Measurements from ENCODE around the gene SLC6A19. TPM values are rescaled to one million over a fixed set of nuclear protein-coding genes. Genes with fewer than 3 reads are reported as not detected.

SLC6A19 gene
- polyA plus RNA-seq, 2 donors: not detected

DNA sequence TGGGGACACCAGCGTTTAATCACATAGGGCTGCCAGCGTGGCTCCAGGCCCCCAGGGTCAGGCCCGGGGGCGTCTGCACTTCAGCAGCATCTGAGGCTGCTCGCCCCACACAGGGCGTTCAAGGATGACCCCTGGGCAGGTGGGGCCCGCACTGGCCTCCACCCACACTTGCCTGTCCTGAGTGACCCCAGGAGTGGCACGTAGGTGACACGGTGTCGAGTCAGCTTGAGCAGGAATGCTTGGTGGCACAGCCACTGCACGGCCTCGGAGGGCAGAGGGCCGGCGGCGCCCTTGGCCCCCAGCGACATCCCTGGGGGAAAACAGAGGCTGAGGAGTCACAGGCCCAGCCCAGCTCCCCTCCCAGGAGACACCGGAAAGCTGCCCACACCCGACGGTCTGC lies 52.8 kb downstream of the SLC6A19 start:
- Histone ChIP-seq H3K9me3 (ENCODE audit: control insufficient read depth in 2 of 2, insufficient read depth in 1 of 2, low read depth in 1 of 2, low read length in 1 of 2) (no peaks in the 10 kb centered on the region), H3K4me1 (ENCODE audit: control insufficient read depth in 2 of 2, insufficient read depth in 2 of 2, low read length in 1 of 2) (peaks cover 0 to 3% of the 10 kb centered on the region in 2 donors), H3K36me3 (ENCODE audit: control insufficient read depth in 2 of 2, insufficient read depth in 2 of 2, low read length in 1 of 2) (no peaks in the 10 kb centered on the region), H3K4me3 (ENCODE audit: low read depth in 1 of 2, low read length in 2 of 2) (no peak overlapping the region), H3K27ac (ENCODE audit: low read depth in 2 of 2, low read length in 1 of 2) (no peak overlapping the region), H3K27me3 (ENCODE audit: control insufficient read depth in 1 of 2, insufficient read depth in 2 of 2, low read length in 2 of 2) (no peaks in the 10 kb centered on the region)
- WGBS, 2 donors: 81 to 86% methylated on average over 19 of the region's 19 CpGs

DNA sequence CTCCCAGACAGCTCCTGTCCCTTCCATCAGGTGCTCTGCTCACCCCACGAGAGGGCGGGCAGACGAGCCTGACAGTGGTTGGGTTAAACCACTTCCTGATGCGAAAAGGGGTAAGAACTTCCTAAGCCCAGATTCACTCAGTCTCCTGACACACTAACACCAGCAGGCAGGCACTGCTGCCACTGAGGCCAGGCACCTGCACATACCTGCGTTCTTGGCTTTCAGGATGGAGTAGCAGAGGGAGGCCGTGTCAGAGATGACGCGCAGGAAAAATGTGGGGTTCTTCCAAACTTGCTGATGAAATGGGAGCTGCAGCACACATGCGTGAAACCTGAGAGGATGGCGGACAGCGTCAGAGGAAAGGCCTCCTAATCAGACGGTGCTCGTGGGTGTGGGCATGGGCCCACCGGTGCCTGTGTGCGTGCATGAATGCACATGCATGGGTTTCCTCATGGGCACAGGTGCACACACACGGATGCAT lies 53.7 kb downstream of the SLC6A19 start:
- peaks cover 0 to 3% of the 10 kb centered on the region in 2 donors for H3K4me1 ChIP-seq (ENCODE audit: control insufficient read depth in 2 of 2, insufficient read depth in 2 of 2, low read length in 1 of 2)
- no peak overlapping the region for H3K27ac ChIP-seq (ENCODE audit: low read depth in 2 of 2, low read length in 1 of 2)
- no peaks in the 10 kb centered on the region for H3K36me3 ChIP-seq (ENCODE audit: control insufficient read depth in 2 of 2, insufficient read depth in 2 of 2, low read length in 1 of 2)
- WGBS, 2 donors: 64 to 67% methylated on average over 16 of the region's 16 CpGs
- no peak overlapping the region for H3K4me3 ChIP-seq (ENCODE audit: low read depth in 1 of 2, low read length in 2 of 2)
- H3K9me3 ChIP-seq (ENCODE audit: control insufficient read depth in 2 of 2, insufficient read depth in 1 of 2, low read depth in 1 of 2, low read length in 1 of 2): no peaks in the 10 kb centered on the region
- H3K27me3 ChIP-seq (ENCODE audit: control insufficient read depth in 1 of 2, insufficient read depth in 2 of 2, low read length in 2 of 2): no peaks in the 10 kb centered on the region

DNA sequence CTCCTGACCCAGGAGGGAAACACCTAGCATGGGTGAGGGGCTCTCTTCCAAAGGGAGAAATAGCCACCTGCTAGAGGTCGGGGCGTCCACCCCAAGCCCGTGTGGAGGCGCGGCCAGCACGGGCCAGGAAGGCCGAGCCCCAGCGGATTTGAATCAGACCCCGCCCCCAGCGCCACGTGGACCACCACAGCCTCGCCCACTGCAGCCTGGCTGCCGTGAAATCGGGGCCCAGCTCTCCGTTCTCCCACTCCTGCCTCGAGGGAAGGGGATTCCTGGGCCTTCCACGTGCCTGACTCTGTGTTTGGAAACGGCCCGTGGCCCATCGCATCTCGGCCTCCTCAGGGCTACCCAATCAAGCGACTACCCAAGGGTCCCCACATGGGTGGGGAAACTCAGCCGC lies 55.4 kb downstream of the SLC6A19 start:
- peaks cover 3 to 4% of the 10 kb centered on the region in 2 donors for H3K9me3 ChIP-seq (ENCODE audit: control insufficient read depth in 2 of 2, insufficient read depth in 1 of 2, low read depth in 1 of 2, low read length in 1 of 2)
- H3K36me3 ChIP-seq (ENCODE audit: control insufficient read depth in 2 of 2, insufficient read depth in 2 of 2, low read length in 1 of 2): no peaks in the 10 kb centered on the region
- peaks cover 0 to 3% of the 10 kb centered on the region in 2 donors for H3K4me1 ChIP-seq (ENCODE audit: control insufficient read depth in 2 of 2, insufficient read depth in 2 of 2, low read length in 1 of 2)
- no peak overlapping the region for H3K4me3 ChIP-seq (ENCODE audit: low read depth in 1 of 2, low read length in 2 of 2)
- WGBS, 2 donors: 83 to 86% methylated on average over 23 of the region's 23 CpGs
- H3K27ac ChIP-seq (ENCODE audit: low read depth in 2 of 2, low read length in 1 of 2): no peak overlapping the region
- no peaks in the 10 kb centered on the region for H3K27me3 ChIP-seq (ENCODE audit: control insufficient read depth in 1 of 2, insufficient read depth in 2 of 2, low read length in 2 of 2)

DNA sequence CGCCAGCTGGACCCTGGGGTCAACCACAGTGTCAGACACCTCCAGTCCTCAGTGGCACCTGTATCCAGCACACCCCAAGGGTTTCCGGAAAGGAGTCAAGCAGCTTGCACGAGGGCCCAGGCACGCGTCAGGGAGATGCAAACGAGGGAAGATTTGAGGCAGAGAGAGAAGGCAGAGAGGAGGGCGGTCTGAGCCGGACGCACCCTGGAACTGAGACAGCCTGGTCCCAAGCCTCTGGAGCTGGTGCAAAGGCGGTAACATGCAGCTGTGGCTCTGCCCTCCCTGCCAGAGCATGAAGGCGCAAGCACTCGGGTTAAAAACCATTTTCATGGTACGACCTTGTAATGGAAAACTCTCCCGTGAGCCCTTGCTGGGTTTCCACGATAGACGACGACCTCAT lies 56.0 kb downstream of the SLC6A19 start:
- no peaks in the 10 kb centered on the region for H3K27me3 ChIP-seq (ENCODE audit: control insufficient read depth in 1 of 2, insufficient read depth in 2 of 2, low read length in 2 of 2)
- no peaks in the 10 kb centered on the region for H3K36me3 ChIP-seq (ENCODE audit: control insufficient read depth in 2 of 2, insufficient read depth in 2 of 2, low read length in 1 of 2)
- WGBS, 2 donors: 85 to 87% methylated on average over 17 of the region's 17 CpGs
- no peak overlapping the region for H3K4me3 ChIP-seq (ENCODE audit: low read depth in 1 of 2, low read length in 2 of 2)
- peaks cover 0 to 3% of the 10 kb centered on the region in 2 donors for H3K4me1 ChIP-seq (ENCODE audit: control insufficient read depth in 2 of 2, insufficient read depth in 2 of 2, low read length in 1 of 2)
- no peak overlapping the region for H3K27ac ChIP-seq (ENCODE audit: low read depth in 2 of 2, low read length in 1 of 2)
- H3K9me3 ChIP-seq (ENCODE audit: control insufficient read depth in 2 of 2, insufficient read depth in 1 of 2, low read depth in 1 of 2, low read length in 1 of 2): peaks cover 4 to 6% of the 10 kb centered on the region in 2 donors

DNA sequence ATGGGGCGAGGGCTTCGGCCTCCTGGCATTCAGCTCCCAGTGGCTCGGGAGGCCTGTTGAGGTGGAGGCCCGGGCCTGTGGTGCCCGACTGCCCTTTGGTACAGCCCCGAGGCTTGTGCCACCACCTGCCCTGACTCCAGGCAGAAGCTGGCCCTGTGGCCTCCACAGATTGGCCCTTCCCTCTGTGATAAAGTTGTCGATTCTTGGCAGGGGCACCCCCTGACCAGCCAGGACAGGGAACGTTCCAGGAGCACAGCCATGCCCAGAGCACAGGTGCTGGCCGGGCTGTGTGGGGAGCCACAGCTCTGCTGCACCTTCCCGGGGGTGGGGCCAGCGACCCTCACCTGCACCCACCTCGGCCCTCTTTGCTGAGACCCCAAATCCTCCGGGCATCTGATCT lies 56.4 kb downstream of the SLC6A19 start:
- peaks cover 6% of the 10 kb centered on the region in 2 donors for H3K9me3 ChIP-seq (ENCODE audit: control insufficient read depth in 2 of 2, insufficient read depth in 1 of 2, low read depth in 1 of 2, low read length in 1 of 2)
- WGBS, 2 donors: 81 to 86% methylated on average over 13 of the region's 13 CpGs

DNA sequence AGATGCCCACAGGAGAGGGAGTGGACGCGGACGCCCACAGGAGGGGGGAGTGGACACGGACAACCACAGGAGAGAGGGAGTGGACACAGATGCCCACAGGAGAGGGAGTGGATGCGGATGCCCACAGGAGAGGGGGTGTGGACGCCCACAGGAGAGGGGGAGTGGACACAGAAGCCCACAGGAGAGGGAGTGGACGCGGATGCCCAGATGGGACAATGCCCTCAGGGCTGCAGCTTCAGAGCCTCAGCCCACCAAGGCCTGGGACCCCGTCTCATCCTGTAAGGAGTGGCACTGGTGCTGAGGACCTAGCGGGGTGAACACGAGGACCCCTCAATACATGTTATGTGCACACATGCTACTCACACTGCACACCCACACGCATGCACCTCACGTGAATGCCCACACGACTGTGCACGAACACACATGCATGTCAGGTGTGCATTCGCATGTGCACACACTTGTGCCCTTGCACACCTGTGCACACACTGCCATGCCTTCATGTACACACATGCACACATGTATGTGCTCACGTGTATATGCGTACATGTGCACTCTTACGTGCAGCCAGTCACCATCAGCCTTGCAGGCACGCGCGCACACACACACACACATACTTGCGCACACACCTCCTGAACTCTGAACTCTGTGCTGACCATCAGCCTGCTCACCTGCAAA lies 58.5 kb downstream of the SLC6A19 start:
- no peaks in the 10 kb centered on the region for H3K27me3 ChIP-seq (ENCODE audit: control insufficient read depth in 1 of 2, insufficient read depth in 2 of 2, low read length in 2 of 2)
- no peaks in the 10 kb centered on the region for H3K36me3 ChIP-seq (ENCODE audit: control insufficient read depth in 2 of 2, insufficient read depth in 2 of 2, low read length in 1 of 2)
- H3K9me3 ChIP-seq (ENCODE audit: control insufficient read depth in 2 of 2, insufficient read depth in 1 of 2, low read depth in 1 of 2, low read length in 1 of 2): peaks cover 6 to 9% of the 10 kb centered on the region in 2 donors
- no peak overlapping the region for H3K4me3 ChIP-seq (ENCODE audit: low read depth in 1 of 2, low read length in 2 of 2)
- WGBS, 2 donors: 94 to 96% methylated on average over 23 of the region's 23 CpGs
- H3K4me1 ChIP-seq (ENCODE audit: control insufficient read depth in 2 of 2, insufficient read depth in 2 of 2, low read length in 1 of 2): peaks cover 0 to 3% of the 10 kb centered on the region in 2 donors
- H3K27ac ChIP-seq (ENCODE audit: low read depth in 2 of 2, low read length in 1 of 2): no peak overlapping the region

More for the DNA sequence above, 56.4 kb downstream of the SLC6A19 start:
- Histone ChIP-seq H3K27me3 (ENCODE audit: control insufficient read depth in 1 of 2, insufficient read depth in 2 of 2, low read length in 2 of 2) (no peaks in the 10 kb centered on the region), H3K4me1 (ENCODE audit: control insufficient read depth in 2 of 2, insufficient read depth in 2 of 2, low read length in 1 of 2) (peaks cover 0 to 3% of the 10 kb centered on the region in 2 donors), H3K4me3 (ENCODE audit: low read depth in 1 of 2, low read length in 2 of 2) (no peak overlapping the region), H3K36me3 (ENCODE audit: control insufficient read depth in 2 of 2, insufficient read depth in 2 of 2, low read length in 1 of 2) (no peaks in the 10 kb centered on the region), H3K27ac (ENCODE audit: low read depth in 2 of 2, low read length in 1 of 2) (no peak overlapping the region)

DNA sequence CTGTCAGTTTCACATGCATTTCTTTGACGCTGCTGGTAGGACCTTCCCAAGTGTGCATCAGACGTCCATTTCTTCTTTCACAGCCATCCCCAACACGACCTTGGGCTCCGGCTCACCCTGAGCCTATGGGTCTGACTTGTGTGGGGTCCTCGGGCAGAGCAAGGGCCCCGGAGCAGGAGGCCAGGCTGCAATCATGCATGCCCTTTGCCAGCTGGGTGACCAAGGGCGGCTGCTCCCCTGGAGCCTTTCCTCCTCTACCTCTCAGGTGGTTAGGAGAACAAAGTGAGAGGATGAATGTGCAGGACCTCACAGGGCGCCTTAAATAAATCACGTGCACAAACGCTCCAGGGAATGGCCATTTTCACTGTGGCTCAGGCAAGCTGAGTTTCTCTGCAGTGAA lies 60.2 kb downstream of the SLC6A19 start:
- Histone ChIP-seq H3K4me1 (ENCODE audit: control insufficient read depth in 2 of 2, insufficient read depth in 2 of 2, low read length in 1 of 2) (no peaks in the 10 kb centered on the region), H3K36me3 (ENCODE audit: control insufficient read depth in 2 of 2, insufficient read depth in 2 of 2, low read length in 1 of 2) (no peaks in the 10 kb centered on the region), H3K27ac (ENCODE audit: low read depth in 2 of 2, low read length in 1 of 2) (no peak overlapping the region), H3K9me3 (ENCODE audit: control insufficient read depth in 2 of 2, insufficient read depth in 1 of 2, low read depth in 1 of 2, low read length in 1 of 2) (peaks cover 6 to 9% of the 10 kb centered on the region in 2 donors), H3K4me3 (ENCODE audit: low read depth in 1 of 2, low read length in 2 of 2) (no peak overlapping the region), H3K27me3 (ENCODE audit: control insufficient read depth in 1 of 2, insufficient read depth in 2 of 2, low read length in 2 of 2) (no peaks in the 10 kb centered on the region)
- 91% methylated on average over 10 of the region's 10 CpGs for WGBS, 2 donors

DNA sequence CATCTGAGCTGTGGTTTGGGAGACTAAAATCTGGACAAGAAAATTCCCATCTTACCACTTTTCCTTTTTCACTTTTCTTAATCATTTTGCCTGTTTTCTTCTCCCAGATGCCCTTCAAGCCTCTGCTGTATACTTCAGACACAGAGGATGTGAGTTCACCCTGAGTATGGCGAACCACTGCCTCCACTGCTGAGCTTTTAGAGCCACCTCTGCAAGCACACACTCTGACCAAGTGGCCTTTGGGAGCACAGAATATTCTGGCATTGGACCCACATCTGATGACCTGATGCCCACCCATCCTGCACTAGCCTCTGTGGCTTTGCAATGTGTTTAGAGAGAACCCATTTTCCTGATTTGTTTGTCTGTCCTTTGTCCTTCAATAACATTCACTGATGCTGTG lies 61.0 kb downstream of the SLC6A19 start:
- H3K27me3 ChIP-seq (ENCODE audit: control insufficient read depth in 1 of 2, insufficient read depth in 2 of 2, low read length in 2 of 2): no peaks in the 10 kb centered on the region
- no peak overlapping the region for H3K4me3 ChIP-seq (ENCODE audit: low read depth in 1 of 2, low read length in 2 of 2)
- no peak overlapping the region for H3K27ac ChIP-seq (ENCODE audit: low read depth in 2 of 2, low read length in 1 of 2)
- no peaks in the 10 kb centered on the region for H3K36me3 ChIP-seq (ENCODE audit: control insufficient read depth in 2 of 2, insufficient read depth in 2 of 2, low read length in 1 of 2)
- 86 to 100% methylated on average over 1 of the region's 1 CpG for WGBS, 2 donors
- peaks cover 6 to 9% of the 10 kb centered on the region in 2 donors for H3K9me3 ChIP-seq (ENCODE audit: control insufficient read depth in 2 of 2, insufficient read depth in 1 of 2, low read depth in 1 of 2, low read length in 1 of 2)
- H3K4me1 ChIP-seq (ENCODE audit: control insufficient read depth in 2 of 2, insufficient read depth in 2 of 2, low read length in 1 of 2): no peaks in the 10 kb centered on the region

DNA sequence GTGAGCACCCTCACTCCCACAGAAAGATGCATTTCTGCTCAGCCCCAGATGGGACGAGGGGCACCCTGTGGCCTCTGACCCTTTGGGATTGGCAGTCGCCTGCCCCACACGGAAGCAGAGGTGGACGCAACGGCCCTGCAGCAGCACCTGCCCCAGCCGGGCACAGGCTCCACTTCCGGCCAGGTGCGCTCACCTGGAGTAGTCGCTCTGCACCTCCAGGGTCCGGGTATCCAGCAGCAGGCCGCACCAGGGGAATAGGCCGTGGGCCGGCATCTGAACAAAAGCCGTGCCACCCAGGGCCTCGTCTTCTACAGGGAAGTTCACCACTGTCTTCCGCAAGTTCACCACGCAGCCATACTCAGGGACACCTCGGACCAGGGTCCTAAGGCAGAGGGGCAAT lies 62.8 kb downstream of the SLC6A19 start:
- no peaks in the 10 kb centered on the region for H3K27me3 ChIP-seq (ENCODE audit: control insufficient read depth in 1 of 2, insufficient read depth in 2 of 2, low read length in 2 of 2)
- WGBS, 2 donors: 91 to 94% methylated on average over 18 of the region's 18 CpGs
- no peak overlapping the region for H3K27ac ChIP-seq (ENCODE audit: low read depth in 2 of 2, low read length in 1 of 2)

DNA sequence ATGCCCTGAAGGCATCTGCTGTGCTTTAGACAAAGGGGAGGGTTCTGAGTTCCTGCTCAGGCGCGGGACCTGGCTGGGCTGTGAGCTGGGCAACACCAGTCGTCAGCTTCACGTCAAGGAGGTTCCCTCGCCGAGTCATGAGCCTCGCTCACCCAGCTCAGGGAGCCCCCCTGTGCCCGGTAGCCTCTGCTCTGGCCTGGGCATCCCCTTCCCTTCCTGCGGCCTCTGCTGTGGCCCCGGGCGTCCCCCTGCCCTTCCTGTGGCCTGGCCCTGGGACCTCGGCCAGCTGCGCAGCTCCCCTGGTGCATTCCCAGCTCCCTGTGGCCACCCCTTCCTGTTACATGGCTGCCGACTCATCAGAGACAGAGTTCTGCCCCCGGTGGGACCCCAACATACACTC lies 63.6 kb downstream of the SLC6A19 start:
- peaks cover 6 to 9% of the 10 kb centered on the region in 2 donors for H3K9me3 ChIP-seq (ENCODE audit: control insufficient read depth in 2 of 2, insufficient read depth in 1 of 2, low read depth in 1 of 2, low read length in 1 of 2)
- 81 to 85% methylated on average over 15 of the region's 15 CpGs for WGBS, 2 donors
- no peaks in the 10 kb centered on the region for H3K4me1 ChIP-seq (ENCODE audit: control insufficient read depth in 2 of 2, insufficient read depth in 2 of 2, low read length in 1 of 2)
- no peaks in the 10 kb centered on the region for H3K27me3 ChIP-seq (ENCODE audit: control insufficient read depth in 1 of 2, insufficient read depth in 2 of 2, low read length in 2 of 2)
- no peaks in the 10 kb centered on the region for H3K36me3 ChIP-seq (ENCODE audit: control insufficient read depth in 2 of 2, insufficient read depth in 2 of 2, low read length in 1 of 2)
- H3K4me3 ChIP-seq (ENCODE audit: low read depth in 1 of 2, low read length in 2 of 2): no peak overlapping the region
- no peak overlapping the region for H3K27ac ChIP-seq (ENCODE audit: low read depth in 2 of 2, low read length in 1 of 2)

More for the DNA sequence above, 62.8 kb downstream of the SLC6A19 start:
- H3K4me3 ChIP-seq (ENCODE audit: low read depth in 1 of 2, low read length in 2 of 2): no peak overlapping the region
- peaks cover 6 to 9% of the 10 kb centered on the region in 2 donors for H3K9me3 ChIP-seq (ENCODE audit: control insufficient read depth in 2 of 2, insufficient read depth in 1 of 2, low read depth in 1 of 2, low read length in 1 of 2)
- no peaks in the 10 kb centered on the region for H3K36me3 ChIP-seq (ENCODE audit: control insufficient read depth in 2 of 2, insufficient read depth in 2 of 2, low read length in 1 of 2)
- H3K4me1 ChIP-seq (ENCODE audit: control insufficient read depth in 2 of 2, insufficient read depth in 2 of 2, low read length in 1 of 2): no peaks in the 10 kb centered on the region
